ENCODE measurements around the gene GATAD2B.

The GATAD2B gene

DNA sequence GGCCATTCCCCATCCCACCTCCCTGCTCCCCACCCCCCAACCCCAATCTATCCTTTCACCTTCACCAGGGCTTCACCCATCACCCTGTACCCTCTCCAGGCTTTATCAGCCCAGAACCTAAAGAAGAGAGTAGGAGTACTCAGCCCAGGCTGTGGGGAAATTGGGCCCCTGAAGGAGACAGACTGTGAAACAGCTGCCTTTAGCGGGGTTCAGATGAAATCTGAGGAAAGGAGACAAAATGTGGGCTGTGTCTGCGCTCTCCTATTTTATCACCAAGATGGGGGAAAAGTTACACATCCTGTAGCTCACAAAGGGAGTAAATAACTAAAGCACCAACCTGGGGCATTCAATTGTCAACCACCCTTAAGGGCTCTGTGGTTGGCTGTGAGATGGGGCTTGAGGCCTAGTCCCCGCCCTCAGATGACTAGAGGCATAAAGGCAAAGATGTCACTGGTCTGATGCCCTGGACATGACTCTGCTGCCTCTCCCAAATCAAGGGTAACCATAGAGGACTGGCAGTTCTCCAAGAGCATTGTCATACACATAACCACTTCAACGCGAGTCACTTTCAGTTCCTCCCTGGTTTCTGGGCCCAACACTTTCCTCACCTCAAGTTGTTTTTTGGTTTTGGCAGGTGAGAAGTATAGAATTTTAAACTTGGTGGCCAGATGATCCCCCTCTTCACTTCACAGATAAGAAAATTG, 117.6 kb downstream of the GATAD2B start:
- H3K4me1 ChIP-seq (ENCODE audit: insufficient read depth, insufficient read length), result peaks cover 5% of the 10 kb centered on the region
- DNase-seq (ENCODE audit: low read depth, low spot score), result no peak
- H3K9me3 ChIP-seq (ENCODE audit: insufficient read depth, low read length), result no peaks in the 10 kb centered on the region
- H3K27me3 ChIP-seq (ENCODE audit: insufficient read depth, insufficient read length), result no peaks in the 10 kb centered on the region
- H3K9ac ChIP-seq (ENCODE audit: insufficient read length, low read depth), result no peak overlapping the region
- TF ChIP-seq SUZ12 (IDR thresholded peaks at IDR 0.05; ENCODE audit: extremely low read depth, insufficient read depth, insufficient read length) (no peak), ZNF274 (IDR thresholded peaks at IDR 0.05; ENCODE audit: low read depth, low read length) (no peak), YY1 (IDR thresholded peaks at IDR 0.05; ENCODE audit: insufficient read depth, insufficient read length) (no peak)
- H3K4me3 ChIP-seq (ENCODE audit: insufficient read length, low read depth), result no peak overlapping the region
- H3K36me3 ChIP-seq (ENCODE audit: insufficient read depth, insufficient read length, low read length), result peaks cover 48% of the 10 kb centered on the region

DNA sequence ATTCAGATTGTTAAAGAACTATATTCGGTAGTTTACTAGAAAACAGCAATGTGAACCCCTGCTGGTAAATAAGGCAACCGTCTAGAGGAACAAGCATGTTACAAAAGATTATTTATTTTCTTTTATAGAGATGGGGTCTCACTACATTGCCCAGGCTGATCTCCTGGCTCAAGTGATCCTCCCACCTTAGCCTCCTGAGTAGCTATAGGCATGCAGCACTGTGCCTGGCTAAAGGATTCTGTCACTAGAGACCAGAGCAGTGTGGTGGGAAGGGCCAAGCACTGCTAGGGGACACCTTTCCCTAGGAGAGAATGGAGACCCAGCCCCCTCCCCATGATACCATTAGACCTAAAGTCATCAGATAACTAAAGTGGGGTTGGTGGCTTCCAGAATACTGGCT, 118.7 kb downstream of the GATAD2B start:
- H3K4me3 ChIP-seq (ENCODE audit: insufficient read length, low read depth), result no peak overlapping the region
- H3K4me1 ChIP-seq (ENCODE audit: insufficient read depth, insufficient read length), result peaks cover 5% of the 10 kb centered on the region
- no peak overlapping the region for H3K9ac ChIP-seq (ENCODE audit: insufficient read length, low read depth)
- no peak for DNase-seq (ENCODE audit: low read depth, low spot score)
- peaks cover 43% of the 10 kb centered on the region for H3K36me3 ChIP-seq (ENCODE audit: insufficient read depth, insufficient read length, low read length)
- TF ChIP-seq ZNF274 (IDR thresholded peaks at IDR 0.05; ENCODE audit: low read depth, low read length) (no peak), SUZ12 (IDR thresholded peaks at IDR 0.05; ENCODE audit: extremely low read depth, insufficient read depth, insufficient read length) (no peak), YY1 (IDR thresholded peaks at IDR 0.05; ENCODE audit: insufficient read depth, insufficient read length) (no peak)
- H3K27me3 ChIP-seq (ENCODE audit: insufficient read depth, insufficient read length), result no peaks in the 10 kb centered on the region
- H3K9me3 ChIP-seq (ENCODE audit: insufficient read depth, low read length), result no peaks in the 10 kb centered on the region

DNA sequence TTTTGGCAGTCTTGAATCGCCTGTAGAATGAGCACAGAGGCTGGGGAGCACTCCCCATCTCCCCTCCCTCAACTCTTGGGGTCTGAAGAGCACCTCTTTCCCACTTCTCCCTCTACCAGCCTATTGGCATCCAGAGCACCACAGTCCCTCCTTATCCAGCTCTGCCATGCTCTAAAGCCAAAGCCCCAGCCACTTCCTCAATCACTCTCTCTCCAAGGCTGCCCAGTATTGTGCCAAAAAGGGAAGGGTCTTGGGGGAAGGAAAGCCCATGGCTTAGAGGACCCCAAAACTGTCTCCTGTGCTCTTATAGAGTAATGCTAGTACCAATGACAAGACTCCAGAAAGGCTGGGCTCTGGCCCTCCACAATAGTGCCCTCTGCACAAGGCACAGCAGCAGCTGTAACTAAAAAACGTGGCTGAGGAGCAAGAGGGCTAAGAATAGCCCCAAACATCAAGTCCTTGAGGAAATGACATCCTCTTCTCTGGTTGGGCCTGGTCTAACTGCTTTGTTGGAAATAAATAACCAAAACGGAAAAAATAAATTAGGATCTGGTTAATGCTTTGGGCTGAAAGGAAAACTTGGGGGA, 119.2 kb downstream of the GATAD2B start:
- Histone ChIP-seq H3K36me3 (ENCODE audit: insufficient read depth, insufficient read length, low read length) (peaks cover 37% of the 10 kb centered on the region), H3K9ac (ENCODE audit: insufficient read length, low read depth) (no peak overlapping the region), H3K27me3 (ENCODE audit: insufficient read depth, insufficient read length) (no peaks in the 10 kb centered on the region), H3K9me3 (ENCODE audit: insufficient read depth, low read length) (no peaks in the 10 kb centered on the region), H3K4me1 (ENCODE audit: insufficient read depth, insufficient read length) (peaks cover 3% of the 10 kb centered on the region), H3K4me3 (ENCODE audit: insufficient read length, low read depth) (no peak overlapping the region)
- TF ChIP-seq YY1 (IDR thresholded peaks at IDR 0.05; ENCODE audit: insufficient read depth, insufficient read length) (no peak), ZNF274 (IDR thresholded peaks at IDR 0.05; ENCODE audit: low read depth, low read length) (no peak), SUZ12 (IDR thresholded peaks at IDR 0.05; ENCODE audit: extremely low read depth, insufficient read depth, insufficient read length) (no peak)
- no peak for DNase-seq (ENCODE audit: low read depth, low spot score)

DNA sequence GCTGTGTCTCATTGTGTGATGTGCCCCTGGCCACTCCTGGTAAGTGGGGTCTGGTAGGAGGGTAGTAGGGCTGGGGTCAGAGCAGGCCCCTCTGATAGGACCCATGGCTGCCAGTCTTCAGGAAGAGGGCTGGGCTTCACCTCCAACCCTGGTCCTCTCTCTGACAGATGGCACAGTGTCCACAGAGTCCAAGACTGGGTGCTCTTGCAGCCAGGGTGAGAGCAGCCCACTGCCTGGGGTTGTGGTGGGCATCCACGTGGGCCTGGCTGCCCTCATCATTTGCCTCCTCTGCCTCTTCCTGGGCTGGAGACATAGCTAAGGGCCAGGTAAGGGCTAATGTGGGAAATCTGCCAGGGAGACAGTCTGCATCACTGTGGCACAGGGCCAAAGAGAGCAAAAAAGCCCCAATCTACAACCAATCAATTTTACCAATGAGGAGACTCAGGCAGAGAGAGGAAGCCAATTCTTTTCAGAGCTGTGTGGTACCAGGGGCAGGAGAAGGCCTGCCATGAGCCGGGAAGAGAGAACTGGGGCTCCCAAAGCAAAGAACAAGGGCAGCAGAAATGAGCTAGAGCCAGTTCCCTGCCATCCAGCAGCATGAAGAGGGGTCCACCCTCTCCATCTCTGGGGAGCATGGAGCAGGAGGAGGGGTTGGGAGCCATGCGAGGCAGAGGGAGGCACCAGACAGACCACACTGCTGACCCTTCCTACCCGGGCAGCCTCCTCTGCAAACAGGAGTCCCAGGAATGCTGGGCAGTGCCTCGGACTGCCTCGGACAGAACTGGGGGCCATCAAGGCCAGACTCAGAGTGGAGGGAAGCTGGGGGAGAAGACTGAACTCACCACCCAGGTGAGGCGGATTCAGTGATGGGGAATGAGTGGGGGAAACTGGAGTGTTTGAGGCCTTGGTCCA, 120.7 kb downstream of the GATAD2B start:
- Histone ChIP-seq H3K9me3 (ENCODE audit: insufficient read depth, low read length) (no peaks in the 10 kb centered on the region), H3K27me3 (ENCODE audit: insufficient read depth, insufficient read length) (no peaks in the 10 kb centered on the region), H3K4me1 (ENCODE audit: insufficient read depth, insufficient read length) (peaks cover 4% of the 10 kb centered on the region), H3K4me3 (ENCODE audit: insufficient read length, low read depth) (no peak overlapping the region), H3K9ac (ENCODE audit: insufficient read length, low read depth) (no peak overlapping the region), H3K36me3 (ENCODE audit: insufficient read depth, insufficient read length, low read length) (peaks cover 23% of the 10 kb centered on the region)
- DNase-seq (ENCODE audit: low read depth, low spot score), result no peak
- no peak for TF ChIP-seq ZNF274 (IDR thresholded peaks at IDR 0.05; ENCODE audit: low read depth, low read length)
- TF ChIP-seq SUZ12 (IDR thresholded peaks at IDR 0.05; ENCODE audit: extremely low read depth, insufficient read depth, insufficient read length), result no peak
- no peak for TF ChIP-seq YY1 (IDR thresholded peaks at IDR 0.05; ENCODE audit: insufficient read depth, insufficient read length)

DNA sequence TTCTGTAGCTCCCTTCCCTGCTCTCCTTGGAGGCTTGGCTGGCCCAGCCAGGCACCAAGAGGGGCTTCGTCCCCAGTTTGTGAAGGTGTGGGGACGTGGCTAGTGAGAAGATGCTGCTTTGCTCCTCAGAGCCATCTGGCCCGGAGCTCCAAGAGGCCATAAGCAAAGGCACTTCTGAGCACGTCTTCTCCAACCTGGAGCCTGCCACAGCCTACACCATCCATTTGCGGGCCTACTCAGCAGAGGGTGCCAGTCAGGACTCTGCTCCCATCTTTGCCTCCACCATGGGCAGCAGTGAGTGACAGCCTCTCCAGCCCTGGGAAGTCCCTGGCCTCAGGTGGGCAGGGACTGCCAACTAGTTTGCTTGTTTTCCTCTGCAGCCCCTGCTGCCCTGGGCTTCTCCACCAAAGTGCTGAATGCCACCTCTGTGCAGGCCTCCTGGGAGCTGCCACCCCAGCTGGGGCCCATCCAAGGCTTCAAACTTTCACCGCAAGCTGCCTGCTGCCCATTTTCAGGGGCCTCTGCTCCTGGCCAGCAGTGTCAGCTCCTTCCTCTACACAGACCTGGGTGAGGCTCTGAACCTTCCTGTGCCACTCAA, 121.6 kb downstream of the GATAD2B start:
- DNase-seq (ENCODE audit: low read depth, low spot score), result no peak
- H3K9ac ChIP-seq (ENCODE audit: insufficient read length, low read depth), result no peak overlapping the region
- H3K4me1 ChIP-seq (ENCODE audit: insufficient read depth, insufficient read length), result peaks cover 7% of the 10 kb centered on the region

DNA sequence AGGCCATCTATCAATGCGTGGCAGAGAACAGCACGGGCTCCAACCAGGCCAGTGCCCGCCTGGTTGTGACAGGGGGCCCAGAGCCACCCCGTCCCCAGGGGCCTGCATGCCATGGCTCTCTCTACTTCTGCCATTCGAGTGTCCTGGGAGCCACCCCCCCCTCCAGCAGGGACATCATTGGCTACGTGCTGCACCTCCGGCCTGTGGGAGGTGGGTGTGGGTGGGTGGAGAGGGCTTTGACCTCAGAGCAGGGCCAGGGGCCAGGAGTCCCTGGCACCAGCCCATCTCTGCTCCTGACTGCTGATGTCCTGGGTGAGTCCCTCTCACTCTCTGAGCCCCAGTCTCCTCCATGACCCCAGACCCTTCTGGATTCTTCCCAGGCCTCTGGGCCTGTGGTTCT, 122.3 kb downstream of the GATAD2B start:
- DNase-seq (ENCODE audit: low read depth, low spot score), result no peak
- H3K27me3 ChIP-seq (ENCODE audit: insufficient read depth, insufficient read length), result no peaks in the 10 kb centered on the region

More for the DNA sequence above, 121.6 kb downstream of the GATAD2B start:
- no peak for TF ChIP-seq YY1 (IDR thresholded peaks at IDR 0.05; ENCODE audit: insufficient read depth, insufficient read length)
- TF ChIP-seq ZNF274 (IDR thresholded peaks at IDR 0.05; ENCODE audit: low read depth, low read length), result no peak
- TF ChIP-seq SUZ12 (IDR thresholded peaks at IDR 0.05; ENCODE audit: extremely low read depth, insufficient read depth, insufficient read length), result no peak
- Histone ChIP-seq H3K9me3 (ENCODE audit: insufficient read depth, low read length) (no peaks in the 10 kb centered on the region), H3K36me3 (ENCODE audit: insufficient read depth, insufficient read length, low read length) (peaks cover 21% of the 10 kb centered on the region), H3K27me3 (ENCODE audit: insufficient read depth, insufficient read length) (no peaks in the 10 kb centered on the region), H3K4me3 (ENCODE audit: insufficient read length, low read depth) (no peak overlapping the region)

More for the DNA sequence above, 122.3 kb downstream of the GATAD2B start:
- Histone ChIP-seq H3K36me3 (ENCODE audit: insufficient read depth, insufficient read length, low read length) (peaks cover 18% of the 10 kb centered on the region), H3K4me3 (ENCODE audit: insufficient read length, low read depth) (no peak overlapping the region), H3K9me3 (ENCODE audit: insufficient read depth, low read length) (no peaks in the 10 kb centered on the region), H3K9ac (ENCODE audit: insufficient read length, low read depth) (no peak overlapping the region), H3K4me1 (ENCODE audit: insufficient read depth, insufficient read length) (peaks cover 7% of the 10 kb centered on the region)
- TF ChIP-seq SUZ12 (IDR thresholded peaks at IDR 0.05; ENCODE audit: extremely low read depth, insufficient read depth, insufficient read length), result no peak
- TF ChIP-seq YY1 (IDR thresholded peaks at IDR 0.05; ENCODE audit: insufficient read depth, insufficient read length), result no peak
- TF ChIP-seq ZNF274 (IDR thresholded peaks at IDR 0.05; ENCODE audit: low read depth, low read length), result no peak

All from NT2/D1 (cell line).